Nucleus accumbens (tissue), 56 donors: ENCODE data around the gene AGFG2.
A peak's percentile ranks its signal among the peaks of the same experiment; 100 is the strongest.
"Not testable (repeated sequence)": the region's sequence is repeated elsewhere in the genome, so short reads cannot be mapped to it uniquely, and the experiment has no call there.

Source experiments
- DNase-seq, 56 donors: peaks; one replicate each; lab custom pipeline; 2025; lab: John Stamatoyannopoulos, UW

The AGFG2 gene

GRCh38 chr7:100546926-100547800 is 8.2 kb downstream of the AGFG2 start:
- DNase-seq, result peak in 17 of 56 donors; percentile 11 to 65 (median 24)

- DNase-seq, result no peak
These were observed 8.9 kb downstream of the AGFG2 start for GRCh38 chr7:100547872-100548271.

- DNase-seq, result not testable (repeated sequence)
These were observed 9.4 kb downstream of the AGFG2 start for GRCh38 chr7:100548446-100548845.

GRCh38 chr7:100552532-100552931 is 13.5 kb downstream of the AGFG2 start:
- DNase-seq, result no peak

GRCh38 chr7:100553032-100553431 is 14.0 kb downstream of the AGFG2 start:
- DNase-seq, result no peak

- DNase-seq, result no peak
These were observed 16.7 kb downstream of the AGFG2 start for GRCh38 chr7:100555701-100556100.

GRCh38 chr7:100556541-100556940 is 17.5 kb downstream of the AGFG2 start:
- no peak for DNase-seq

- DNase-seq, result peak in 8 of 56 donors; percentile 7 to 53 (median 24)
These were observed 20.1 kb downstream of the AGFG2 start for GRCh38 chr7:100559127-100559526.

GRCh38 chr7:100561491-100562194 is 22.6 kb downstream of the AGFG2 start:
- no peak for DNase-seq

- DNase-seq, result no peak
These were observed 23.4 kb downstream of the AGFG2 start for GRCh38 chr7:100562195-100563099.

GRCh38 chr7:100563100-100563564 is 24.1 kb downstream of the AGFG2 start:
- no peak for DNase-seq

GRCh38 chr7:100563809-100564400 is 24.9 kb downstream of the AGFG2 start:
- peak in 48 of 56 donors; percentile 9 to 87 (median 46) for DNase-seq

GRCh38 chr7:100564405-100564804 is 25.4 kb downstream of the AGFG2 start:
- DNase-seq, result not testable (repeated sequence)

GRCh38 chr7:100565133-100565571 is 26.1 kb downstream of the AGFG2 start:
- no peak for DNase-seq

GRCh38 chr7:100566018-100566531 is 27.1 kb downstream of the AGFG2 start:
- no peak for DNase-seq

GRCh38 chr7:100567031-100567730 is 28.2 kb downstream of the AGFG2 start:
- no peak for DNase-seq

GRCh38 chr7:100567751-100568175 is 28.8 kb downstream of the AGFG2 start:
- no peak for DNase-seq

- peak in 2 of 56 donors; percentile 13 for DNase-seq
These were observed 29.3 kb downstream of the AGFG2 start for GRCh38 chr7:100568176-100568895.
